ENCODE data around the gene RNF123.
"Not testable (repeated sequence)": the region's sequence is repeated elsewhere in the genome, so short reads cannot be mapped to it uniquely, and the experiment has no call there.

RNF123 gene

DNA sequence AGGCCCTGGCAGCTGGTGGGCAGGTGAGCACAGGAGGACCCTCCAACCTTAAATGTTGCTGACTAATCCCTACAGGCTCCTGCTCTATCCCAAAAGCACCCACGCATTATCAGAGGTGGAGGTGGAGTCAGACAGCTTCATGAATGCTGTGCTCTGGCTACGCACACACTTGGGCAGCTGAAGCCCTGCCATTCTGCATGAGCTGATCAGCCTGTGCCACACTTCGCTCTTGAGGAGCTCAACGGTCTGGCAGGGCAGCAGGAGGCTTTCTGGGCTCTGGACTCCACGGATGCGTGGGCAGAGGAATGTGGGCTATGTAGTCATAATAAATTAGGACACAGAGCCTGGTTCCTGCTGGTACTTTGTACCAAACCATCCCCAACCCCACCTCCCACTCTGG, 6.2 kb upstream of the RNF123 start:
- FAIRE-seq: no peak

DNA sequence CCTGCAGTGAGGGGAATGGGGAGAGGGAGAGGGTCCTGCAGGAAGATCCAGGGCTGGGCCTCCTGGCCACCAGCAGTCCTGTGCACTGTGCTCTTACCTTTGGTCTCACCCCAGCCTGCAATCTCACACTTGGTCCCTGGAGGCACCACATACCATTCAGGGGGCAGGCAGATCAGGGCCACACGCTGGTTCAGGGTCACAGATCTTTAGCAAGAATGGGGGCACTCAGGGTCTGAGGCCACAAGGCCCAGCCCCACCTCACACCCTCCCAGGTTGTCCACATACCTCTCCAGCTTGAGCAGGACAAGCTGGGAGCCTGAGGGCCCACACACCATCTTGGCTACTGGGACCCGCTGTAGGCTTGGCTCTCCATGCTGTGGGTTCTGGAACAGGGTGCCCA, 4.9 kb upstream of the RNF123 start:
- FAIRE-seq: not testable (repeated sequence)

DNA sequence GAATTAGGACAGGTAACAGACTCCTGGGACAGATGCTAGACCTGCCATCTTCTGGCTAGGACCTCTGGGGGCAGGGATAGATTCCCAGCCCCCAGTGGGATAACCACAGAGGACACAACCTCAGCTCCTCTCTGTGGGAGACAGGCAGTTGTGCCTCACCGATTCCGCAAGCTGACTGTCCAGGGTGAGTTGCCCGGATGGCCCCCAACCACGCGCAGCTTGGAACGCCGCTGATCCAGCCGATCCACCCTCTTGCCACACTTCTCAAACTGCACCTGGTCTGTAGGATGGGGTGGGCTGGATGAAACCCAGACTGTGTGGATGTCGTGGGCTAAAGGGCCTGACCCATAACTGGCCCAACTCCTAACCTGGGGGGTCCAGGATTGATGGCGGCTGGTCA, 4.3 kb upstream of the RNF123 start:
- FAIRE-seq: not testable (repeated sequence)

DNA sequence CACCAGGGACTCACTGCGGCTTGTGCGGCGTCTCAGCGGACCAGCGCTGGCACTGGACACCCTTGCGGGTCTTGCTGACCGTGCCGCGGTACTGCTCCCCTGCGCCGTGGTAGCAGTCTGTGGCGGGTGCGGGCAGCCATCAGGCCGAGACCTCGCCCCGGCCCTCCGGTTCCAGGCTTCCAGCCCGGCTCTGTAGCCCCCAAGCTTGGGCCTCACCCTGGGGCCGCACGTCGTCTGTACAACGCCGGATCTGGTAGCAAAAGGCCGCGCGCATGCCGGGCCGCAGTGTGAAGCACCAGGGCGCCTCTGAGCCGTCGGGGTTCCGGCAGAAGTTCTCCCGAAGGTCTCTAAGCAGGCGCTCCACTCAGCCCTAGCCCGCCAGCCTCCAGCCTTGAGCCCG, 3.5 kb upstream of the RNF123 start:
- not testable (repeated sequence) for FAIRE-seq

DNA sequence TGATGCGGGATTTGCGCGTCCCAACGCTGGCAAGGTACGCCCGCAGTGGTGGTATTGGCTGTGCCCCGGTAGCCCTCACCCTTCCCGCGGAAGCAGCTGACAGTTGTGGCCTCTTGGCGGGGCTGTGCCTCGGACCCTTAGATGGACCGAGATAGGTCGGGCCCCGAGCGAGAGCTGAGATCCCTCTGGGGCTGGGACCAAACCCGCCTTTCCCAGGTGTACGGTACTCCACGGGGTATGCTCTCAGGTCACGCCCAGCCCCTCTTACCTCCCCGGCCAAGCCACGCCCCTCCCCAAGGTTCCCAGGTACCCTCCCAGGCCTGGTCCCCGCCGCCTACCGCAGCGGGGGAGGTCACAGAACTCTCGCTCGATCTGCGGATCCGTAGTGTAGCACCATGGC, 3.0 kb upstream of the RNF123 start:
- not testable (repeated sequence) for FAIRE-seq

DNA sequence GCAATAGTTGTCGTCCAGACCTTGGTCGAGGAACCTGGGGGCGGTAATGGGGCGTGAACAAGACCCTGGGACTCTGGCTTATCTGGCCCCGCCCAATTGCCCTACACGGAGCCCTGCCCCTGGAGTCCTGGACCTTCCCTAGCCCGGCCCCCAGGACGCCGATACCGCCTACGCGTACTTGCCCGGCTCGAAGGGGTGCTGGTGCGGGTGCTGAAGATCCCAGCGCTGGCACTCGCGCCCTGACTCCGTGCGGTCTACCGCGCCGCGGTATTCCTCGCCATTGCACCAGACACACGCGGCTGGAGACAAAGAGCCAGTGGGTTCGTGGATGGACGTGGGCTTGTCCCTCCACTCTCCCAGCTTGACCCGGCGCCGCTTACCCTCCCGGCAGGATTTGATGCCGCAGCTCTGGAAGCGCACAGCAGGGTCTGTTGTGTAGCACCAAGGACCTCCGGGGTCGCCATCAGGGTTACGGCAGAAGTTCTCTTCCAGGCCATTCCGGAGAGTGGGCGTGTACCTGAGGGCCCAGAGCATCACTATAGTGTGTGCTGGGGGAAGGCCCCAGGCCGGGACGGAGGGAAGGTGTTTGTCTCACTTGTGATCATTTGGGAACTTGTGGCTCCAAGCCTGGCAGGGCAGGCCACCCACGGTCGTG, 2.5 kb upstream of the RNF123 start:
- not testable (repeated sequence) for FAIRE-seq

DNA sequence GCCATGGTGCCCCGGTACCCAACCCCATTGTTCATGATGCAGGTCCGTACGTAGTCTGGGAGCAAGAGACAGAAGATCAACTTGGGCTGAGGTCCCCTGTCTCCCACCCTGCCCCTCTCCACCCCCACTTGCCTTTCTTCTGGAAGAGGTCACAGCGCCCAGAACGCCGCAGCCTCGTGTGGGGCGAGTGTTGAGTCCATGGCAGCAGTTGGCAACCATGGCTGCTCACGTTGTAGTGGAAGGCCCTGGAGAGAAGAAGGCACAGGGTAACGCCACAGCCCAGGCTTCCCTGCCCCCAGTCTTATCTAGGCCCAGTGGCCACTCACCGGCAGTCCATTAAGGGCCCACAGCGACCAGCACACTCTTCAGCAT, 1.9 kb upstream of the RNF123 start:
- FAIRE-seq: not testable (repeated sequence)

DNA sequence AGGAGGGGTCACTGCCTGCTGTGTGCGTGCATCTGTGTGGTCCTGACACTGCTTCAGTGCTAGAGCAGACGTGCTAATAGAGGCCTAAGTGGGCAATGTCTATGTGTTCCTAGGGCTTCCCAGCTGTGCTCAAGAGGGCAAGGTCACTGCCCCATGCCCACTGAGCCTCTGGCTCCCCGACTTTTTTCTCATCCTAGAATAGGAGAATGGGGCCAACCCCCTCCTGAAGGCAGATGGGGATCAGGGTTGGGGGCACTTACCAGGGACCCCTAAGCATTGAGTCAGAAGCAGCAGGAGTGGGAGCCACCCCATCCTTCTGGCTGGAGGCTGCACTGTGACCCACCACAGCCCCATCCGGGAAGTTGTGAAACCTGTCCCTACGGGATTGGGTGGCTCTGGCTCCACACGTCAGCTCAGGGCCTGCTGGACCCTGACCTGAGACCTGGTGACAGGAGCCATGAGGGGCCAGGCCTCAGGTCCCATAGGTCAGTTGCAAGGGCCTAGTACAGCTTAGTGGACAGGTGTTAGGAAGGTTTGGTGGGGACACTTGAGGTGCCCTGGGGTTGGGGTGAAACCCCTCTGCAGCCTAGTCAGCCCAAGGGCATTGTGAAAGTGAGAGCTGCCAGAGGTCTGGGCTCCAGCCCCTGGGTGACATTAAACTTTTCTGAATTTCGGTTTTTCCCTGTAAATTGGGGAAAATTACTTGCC, 865 bp upstream of the RNF123 start:
- not testable (repeated sequence) for FAIRE-seq

DNA sequence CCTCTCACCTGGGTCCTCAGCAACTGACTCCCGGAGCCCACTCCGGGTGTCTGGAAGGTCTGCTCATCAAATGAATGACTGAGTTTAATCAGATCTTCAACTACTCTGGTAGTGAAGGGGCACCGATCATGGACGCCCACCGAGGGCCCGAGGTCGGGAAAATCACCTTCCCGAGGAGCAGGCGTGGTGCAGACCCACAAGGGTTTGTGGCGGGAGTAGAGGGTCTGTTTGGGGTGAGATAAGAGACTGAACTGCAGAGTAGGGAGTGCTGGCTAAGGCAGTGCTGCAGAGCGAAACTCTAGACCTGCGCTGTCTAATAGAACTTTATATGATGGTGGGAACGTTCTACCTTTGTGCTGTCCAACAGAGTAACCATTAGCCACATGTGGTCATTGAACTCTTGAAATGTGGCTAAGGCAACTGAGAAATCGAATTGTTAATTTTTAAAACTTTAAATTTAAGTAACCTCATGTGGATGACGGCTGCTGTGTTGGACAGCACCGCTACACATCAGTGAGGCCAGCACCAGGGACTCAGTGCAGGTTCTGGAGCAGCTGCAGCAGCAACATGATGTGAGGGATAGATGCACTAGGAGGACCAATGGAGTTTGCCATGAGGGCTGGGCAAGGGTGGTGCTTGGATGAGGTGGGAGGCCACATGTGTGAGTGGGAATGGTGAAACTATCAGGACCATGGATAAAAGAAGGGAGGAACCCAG, 709 bp downstream of the RNF123 start:
- FAIRE-seq: not testable (repeated sequence)

DNA sequence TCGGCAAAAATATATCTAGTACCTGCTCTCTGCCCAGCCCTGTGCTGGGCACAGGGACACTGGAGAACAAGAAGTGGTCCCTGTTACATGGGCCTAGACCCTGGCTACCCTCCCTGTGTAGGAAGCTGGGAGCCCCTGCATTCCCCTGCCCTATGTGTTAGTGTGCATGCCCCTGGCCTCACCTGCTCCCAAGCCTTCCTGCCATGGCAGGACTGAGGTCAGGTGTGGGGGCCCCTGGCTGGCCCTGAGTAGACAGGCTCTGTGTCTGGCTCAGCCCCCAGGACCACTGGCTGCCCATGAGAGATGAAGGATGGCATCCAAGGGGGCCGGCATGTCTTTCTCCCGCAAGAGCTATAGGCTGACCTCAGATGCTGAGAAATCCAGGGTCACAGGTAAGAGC, 1.5 kb downstream of the RNF123 start:
- FAIRE-seq: not testable (repeated sequence)

DNA sequence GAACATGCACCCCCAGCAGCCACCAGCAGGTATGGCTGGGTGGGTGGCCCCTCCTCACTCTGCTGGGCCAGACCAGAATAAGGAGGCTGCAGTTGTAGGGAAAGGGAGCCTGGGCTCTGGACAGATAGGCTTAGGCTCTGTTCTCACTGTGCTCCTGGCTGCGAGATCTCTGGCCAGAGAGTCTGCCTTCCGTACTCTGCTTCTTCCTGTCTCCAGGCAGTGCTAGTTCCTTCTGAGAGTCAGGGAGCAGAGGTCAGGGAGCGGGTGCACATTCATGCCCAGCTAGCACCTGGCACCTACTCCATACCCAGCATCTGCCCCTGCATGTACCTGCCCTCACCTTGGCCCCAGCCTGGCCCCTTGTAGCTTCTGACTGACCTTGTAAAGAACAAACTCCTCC, 2.1 kb downstream of the RNF123 start:
- not testable (repeated sequence) for FAIRE-seq

DNA sequence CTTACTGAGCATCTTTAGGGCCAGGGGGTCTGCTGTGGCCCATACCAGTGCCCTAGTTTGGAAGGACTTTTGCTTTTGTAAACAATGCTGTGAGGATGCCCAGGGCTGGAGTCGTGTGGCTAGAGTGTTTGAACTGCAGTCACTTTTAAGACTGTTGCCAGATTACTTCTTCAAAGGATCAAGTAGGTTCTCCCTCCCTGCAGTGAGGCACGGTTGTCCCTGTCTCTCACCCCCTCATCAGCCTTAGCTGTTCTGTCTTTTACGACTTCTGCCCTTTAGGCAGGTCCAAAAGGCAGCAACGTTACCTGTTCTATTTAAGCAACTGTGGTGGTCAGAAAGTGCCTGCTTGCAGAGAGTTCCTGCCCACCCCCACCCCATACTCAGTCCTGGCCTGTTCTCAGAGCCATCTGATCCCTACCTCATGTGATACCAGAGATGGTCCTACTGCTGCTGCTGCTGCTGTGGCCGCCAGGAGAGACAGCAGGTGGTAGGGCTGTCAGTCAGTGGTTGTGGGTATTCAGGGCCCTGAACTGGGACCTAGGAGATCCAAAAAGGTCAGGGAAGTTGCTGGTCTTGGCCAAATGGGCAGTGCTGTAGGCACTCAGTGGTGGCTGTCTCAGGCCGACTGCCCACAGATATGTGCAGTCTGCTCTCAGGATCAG, 5.2 kb downstream of the RNF123 start:
- not testable (repeated sequence) for FAIRE-seq

DNA sequence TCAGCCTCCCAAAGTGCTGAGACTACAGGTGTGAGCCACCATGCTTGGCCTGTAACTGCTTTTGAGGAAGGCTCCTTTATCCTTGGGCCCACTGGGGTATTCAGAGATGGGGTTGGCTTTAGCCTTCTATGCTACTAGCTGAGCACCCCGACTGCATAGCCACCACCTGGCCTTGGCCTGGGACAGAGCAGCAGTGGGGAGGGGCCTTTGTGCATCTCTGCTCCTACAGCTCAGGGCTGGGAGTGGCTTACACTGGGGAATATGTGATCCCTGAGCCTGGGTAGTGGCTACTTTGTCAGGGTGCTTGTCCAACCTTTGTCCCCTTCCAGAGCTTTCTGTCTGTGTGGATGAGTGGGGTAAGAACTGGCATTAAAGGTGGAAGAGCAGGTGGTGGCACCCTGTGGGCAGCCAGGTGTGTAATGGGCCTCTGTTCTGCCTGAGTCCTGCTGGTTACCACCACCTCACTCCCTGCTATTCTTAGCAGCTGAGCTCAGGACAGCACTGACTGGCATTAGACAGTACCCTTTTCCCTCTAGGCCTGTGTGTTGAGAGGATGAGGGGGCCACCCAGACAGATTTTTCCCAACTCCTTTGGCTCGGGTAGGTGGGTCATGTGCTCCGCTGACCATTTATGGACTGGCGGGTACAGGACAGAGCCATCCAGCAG, 6.1 kb downstream of the RNF123 start:
- FAIRE-seq: not testable (repeated sequence)

DNA sequence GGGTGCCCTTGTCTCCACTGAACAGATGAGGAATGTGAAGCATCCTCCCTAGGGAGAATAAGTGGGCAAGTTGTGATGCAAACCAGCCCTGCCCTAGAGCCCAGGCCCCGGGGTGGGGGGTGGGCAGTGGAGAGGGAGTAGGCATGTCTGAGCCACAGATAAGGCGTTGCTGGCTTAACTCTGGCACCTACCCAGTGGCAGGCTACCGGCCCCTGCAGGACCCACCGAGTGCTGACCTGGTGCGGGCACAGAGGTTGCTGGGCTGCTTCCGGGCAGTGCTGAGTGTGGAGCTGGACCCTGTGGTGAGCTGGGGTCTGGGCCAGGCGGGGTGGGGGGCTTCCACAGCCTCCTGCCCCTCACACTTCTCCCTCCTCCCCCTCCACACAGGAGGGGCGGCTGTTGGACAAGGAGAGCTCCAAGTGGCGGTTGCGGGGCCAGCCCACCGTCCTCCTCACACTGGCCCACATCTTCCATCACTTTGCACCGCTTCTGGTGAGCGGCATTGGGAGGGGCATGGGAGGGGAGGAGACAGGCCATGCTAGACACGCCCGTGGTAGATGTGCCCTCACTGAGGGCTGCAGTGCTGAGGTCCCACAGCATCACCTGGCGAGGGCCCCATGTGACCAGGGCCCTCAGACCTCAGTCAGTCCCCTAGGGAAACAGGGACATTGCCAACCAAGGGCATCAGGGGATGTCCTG, 10.1 kb downstream of the RNF123 start:
- no peak for FAIRE-seq

DNA sequence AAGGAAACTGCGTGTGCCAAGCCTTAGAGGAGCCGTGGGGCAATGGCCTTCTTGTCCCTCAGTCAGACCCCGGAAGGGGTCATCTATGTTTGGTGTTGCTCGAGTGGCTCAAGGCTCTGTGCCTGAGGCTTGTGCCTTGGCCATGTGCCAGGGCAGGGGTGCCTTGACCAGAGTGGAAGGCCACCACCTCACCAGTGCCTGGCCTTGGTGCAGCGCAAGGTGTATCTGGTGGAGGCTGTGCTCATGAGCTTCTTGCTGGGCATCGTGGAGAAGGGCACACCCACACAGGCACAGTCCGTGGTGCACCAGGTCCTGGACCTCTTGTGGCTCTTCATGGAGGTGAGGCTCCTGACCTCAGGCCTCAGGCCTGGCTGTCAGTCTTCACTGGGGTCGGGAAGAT, 10.7 kb downstream of the RNF123 start:
- no peak for FAIRE-seq

DNA sequence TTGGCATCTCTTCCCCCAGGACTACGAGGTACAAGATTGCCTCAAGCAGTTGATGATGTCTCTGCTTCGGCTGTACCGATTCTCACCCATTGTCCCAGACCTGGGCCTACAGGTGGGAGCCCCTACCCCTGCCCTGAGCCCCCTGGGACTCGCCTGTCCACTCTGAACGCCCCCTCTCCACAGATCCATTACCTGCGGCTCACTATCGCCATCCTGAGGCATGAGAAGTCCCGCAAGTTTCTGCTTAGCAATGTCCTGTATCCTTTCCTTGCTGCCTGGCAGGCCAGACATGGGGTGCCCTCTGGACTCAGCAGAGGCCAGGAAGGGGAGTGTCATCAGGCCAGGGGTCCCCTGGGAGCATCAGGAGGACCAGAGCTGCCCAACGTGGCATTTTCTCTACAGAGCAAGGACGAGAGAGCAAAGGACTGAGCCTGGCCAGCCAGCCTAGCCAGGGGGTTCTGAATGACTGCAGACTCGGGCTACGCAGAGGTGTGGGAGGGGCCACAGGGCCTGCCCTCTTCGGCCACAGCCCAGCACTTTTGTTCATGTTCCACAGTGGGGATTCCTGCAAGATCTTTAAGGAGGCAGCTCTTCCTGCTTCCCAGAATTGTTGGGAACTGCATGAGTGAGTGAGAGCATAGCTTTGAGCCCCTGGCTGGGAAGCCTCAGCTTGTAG, 11.2 kb downstream of the RNF123 start:
- FAIRE-seq: no peak

DNA sequence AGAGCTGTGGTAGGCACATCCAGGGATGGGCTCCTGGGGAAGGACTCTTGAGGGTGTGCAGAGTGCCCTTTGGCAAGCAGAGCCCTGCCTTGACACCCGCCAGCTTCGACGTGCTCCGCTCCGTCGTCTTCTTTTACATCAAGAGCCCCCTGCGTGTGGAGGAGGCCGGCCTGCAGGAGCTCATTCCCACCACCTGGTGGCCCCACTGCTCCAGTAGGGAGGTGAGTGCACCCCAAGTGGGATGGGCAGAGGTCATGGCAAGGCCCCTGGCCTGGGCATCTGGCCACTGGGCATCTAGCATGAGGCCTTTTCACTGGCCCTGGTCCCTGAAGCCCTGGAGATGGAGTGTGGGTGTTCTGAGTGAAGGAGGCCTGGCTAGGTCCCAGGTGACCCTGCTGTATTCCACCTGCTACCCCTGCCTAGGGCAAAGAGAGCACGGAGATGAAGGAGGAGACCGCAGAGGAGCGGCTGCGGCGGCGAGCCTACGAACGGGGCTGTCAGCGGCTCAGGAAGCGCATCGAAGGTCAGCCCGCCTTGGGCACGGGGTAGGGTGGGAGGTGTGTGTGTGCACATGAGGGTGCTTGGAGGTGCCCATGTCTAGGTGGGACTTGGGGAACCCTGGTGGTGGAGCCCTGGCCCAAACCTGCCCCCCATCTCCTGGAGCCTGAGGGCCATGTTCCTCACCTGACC, 12.2 kb downstream of the RNF123 start:
- FAIRE-seq: no peak

DNA sequence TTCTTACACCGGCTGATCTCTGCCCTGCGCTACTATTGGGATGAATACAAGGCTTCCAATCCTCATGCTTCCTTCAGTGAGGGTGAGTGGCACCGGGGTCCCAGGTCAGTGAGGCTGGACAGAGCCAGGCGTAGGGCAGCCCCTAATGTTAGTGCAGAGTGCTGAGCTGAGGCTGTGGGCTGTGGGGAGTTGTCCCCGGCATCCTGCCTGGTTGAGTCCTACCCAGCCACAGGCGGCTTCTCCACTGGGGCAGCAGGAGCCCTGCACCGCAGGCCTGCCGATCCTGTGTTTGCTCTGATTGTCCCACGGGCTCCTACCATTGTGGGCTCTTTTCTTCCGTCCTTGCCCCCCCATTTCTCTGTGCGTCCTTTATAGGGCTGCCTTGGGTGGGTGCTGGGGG, 13.3 kb downstream of the RNF123 start:
- no peak for FAIRE-seq

DNA sequence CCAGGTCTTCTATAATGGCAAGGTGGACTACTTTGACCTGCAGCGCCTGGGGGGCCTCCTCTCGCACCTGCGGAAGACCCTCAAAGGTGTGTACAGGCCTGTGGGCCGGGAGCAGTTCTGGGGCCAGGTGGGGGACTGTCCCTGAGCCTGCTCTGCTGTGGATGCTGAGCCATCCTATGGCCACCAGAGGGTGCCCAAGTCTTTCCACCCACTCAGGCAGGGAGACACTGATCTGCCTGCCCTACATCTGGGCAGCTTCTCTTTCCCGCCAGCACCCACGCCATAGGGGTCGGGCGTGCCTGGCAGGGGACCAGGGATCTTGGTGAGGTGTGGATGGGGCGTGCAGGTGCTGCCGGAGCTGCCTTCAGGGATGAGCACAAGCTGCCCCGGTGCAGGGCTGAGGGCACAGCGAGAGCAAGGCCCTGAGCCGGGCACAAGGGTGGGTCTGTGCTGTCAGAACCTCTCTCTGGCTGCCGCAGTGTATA, 14.1 kb downstream of the RNF123 start:
- no peak for FAIRE-seq

DNA sequence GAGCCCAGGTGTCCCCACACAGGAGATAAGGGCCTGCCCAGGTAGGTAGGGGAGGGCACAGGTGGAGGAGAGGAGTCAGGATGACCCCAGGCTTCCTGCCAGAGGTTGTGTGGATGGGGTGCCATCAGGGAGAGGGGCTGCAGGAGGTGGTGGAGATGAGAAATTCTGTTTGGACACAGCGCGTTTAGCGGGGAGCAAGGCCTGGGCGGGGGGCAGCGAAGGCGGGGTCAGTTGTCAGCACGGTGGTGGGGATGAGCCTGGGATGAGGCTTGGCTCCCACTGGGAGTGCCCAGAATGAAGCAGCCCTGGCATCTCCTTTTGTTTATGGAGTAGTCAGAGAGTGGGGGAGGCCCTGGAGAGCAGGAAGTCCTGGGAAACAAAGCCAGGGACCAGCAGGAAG, 14.6 kb downstream of the RNF123 start:
- FAIRE-seq: no peak

DNA sequence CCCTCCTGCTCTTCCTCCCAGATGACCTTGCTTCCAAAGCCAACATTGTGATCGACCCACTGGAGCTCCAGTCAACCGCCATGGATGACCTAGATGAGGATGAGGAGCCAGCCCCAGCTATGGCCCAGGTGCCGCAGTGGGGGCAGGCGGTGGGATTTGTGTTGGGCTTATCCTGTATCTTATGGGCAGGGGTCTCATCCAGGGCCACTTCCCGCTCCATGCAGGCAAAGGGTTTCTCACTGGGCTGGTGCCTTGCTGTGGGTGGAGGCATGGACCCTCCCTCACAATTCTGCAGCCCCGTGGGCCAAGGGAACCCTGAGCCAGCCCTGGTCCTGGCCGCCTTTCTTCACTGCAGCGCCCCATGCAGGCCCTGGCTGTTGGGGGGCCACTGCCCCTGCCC, 15.3 kb downstream of the RNF123 start:
- FAIRE-seq: no peak
